Activated CD8-positive, alpha-beta memory T cell treated with anti-CD3 and anti-CD28 coated beads for 1 hour (primary cell): ENCODE measurements around the gene CFAP20DC.
A peak's percentile ranks its signal among the peaks of the same experiment; 100 is the strongest.
"Not testable (repeated sequence)": the region's sequence is repeated elsewhere in the genome, so short reads cannot be mapped to it uniquely, and the experiment has no call there.

Experiments
- DNase-seq, 2 donors: peaks; one replicate each; pipeline ENCODE4 v3.0.0-alpha.2; 2020; ENCODE audit warnings: low read depth in 1 of 2; ENCODE audit errors: extremely low read depth in 1 of 2

Gene CFAP20DC

DNA sequence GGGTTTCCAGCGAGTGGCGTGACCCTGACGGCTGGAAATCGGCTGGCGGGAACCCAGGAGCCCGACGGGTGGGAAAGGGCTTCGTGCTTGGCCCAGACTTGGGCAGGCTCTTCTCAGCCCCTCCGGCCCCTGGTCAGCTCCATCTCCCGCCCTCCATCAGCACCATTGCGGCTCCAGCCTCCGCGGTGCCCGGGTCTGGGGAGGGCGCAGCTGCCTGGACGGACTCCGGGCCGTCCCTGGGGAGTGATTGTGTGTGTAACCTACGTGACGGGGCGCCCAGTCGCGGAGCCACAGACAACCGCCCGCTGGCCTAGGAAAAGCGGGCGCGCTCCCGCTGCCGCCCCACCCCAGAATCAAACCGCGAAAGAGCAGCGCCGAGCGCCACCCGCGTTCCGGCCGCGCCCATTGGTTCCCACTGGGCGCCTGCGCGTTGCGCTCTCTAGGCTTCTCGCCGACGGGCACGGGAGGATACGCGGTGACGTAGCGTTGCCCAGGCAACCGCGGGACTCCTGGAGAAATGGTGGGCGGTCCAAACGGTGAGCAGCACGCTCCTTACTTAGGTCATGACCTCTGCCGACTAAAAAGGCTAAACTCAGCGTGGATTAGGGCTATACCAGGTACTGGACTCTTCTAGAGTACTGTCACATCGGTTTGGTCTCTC is at the start of gene CFAP20DC:
CFAP20DC (minus strand) TSS at position 355 of the 661 bp plus-strand sequence. CDS start 394 bp downstream, outside the sequence.
- peak; percentile 43 to 79 for DNase-seq

DNA sequence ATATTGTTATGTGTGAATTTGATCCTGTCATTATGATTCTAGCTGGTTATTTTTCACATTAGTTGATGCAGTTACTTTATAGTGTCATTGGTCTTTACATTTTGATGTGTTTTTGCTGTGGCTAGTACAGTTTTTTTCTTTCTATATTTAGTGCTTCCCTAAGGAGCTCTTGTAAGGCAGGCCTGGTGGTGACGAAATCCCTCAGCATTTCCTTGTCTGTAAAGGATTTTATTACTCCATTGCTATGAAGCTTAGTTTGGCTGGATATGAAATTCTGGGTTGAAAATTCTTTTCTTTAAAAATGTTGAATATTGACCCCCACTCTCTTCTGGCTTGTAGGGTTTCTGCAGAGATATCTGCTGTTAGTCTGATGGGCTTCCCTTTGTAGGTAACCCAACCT is 48.7 kb upstream of the CFAP20DC start:
- DNase-seq: not testable (repeated sequence)

DNA sequence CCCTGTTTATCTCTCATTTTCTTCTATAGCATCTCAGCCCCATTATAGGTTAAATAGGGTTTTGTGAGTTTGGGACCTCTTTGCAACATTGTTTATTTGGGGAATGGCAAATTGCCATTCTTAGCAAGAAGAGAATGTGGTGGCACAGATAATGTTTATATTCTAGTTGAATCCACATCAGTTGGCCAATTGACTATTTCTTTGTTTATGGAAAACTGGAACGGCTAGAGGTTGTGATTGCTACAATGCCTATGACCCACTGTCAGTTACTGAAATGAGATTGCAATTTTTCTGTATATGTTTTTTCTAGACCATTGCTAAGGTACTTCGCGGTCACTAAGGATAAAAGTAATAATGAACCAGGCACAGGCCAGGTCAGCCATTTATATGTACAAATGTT is 44.6 kb upstream of the CFAP20DC start:
- DNase-seq: no peak

DNA sequence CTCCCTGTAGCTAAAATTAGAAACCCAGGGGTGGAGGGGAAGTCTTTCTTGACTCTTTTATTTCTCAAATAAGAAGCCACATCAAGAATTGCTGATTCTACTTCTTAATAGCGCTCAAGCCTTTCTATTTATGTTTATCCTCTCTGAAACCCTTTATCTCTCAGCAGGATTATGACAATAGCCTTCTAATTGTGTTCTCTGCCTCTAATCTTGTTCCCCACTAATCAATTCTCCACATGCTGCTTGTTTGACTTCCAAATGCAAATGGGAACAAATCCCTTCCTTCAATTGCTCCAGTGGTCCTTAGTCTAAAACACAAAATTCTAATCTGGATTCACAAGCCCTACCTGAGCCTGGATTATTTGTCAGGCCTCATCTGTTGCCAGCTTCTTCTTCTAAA is 43.7 kb upstream of the CFAP20DC start:
- DNase-seq: no peak

DNA sequence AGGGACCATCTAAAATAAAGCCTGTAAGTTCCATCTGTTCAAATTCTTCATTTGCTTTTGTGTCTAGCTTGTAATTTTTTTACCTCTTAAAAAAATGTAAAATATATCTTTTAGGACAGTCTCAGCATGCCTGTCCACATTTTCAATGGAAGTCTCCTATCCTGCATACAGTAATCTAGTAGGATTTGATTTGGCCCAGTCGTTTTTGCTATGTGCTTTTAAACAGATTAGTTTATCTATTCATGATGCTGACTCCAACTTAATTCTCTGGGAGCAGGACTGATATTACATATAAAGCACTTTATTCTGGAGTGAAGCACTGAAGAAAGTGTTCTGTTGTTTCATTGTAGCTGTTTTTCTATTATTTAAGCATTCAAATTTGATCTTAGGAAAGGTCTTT is 38.9 kb upstream of the CFAP20DC start:
- DNase-seq: no peak

DNA sequence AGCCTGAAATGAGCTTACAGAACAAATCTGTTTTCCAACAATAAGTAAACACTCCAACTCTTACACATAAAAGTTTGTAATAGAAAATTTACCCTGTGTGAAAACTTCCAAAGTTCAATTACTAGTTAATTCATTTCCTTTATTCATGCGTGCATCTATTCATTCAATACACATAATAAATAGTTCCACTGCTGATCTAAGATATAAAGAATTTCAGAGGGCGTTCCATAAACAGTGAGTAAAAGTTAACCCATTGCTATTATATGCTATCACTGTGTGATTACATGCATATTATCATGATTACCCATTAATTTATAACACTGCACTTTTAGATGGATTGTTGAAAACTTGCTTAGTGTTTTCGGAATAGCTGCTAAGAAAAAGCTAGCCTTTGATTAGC is 36.2 kb upstream of the CFAP20DC start:
- DNase-seq: no peak

DNA sequence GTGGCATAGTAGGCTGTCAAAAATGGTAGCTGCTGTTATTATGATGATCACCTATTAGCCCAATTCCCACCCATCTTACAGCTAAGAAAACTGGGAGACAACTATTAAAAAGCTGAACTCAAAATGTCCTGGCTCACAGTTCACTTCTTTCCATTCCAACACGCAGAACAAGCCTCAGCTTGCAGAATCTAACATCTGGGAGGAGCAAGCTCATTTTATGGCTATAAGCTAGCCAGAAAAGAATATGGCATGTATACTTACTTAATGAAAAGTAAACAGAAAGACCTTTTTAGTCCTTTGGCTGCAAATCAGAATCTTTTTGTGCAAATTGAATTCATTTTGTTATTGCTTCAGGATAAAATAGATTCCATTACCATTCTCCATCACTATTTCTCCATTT is 34.8 kb upstream of the CFAP20DC start:
- no peak for DNase-seq

DNA sequence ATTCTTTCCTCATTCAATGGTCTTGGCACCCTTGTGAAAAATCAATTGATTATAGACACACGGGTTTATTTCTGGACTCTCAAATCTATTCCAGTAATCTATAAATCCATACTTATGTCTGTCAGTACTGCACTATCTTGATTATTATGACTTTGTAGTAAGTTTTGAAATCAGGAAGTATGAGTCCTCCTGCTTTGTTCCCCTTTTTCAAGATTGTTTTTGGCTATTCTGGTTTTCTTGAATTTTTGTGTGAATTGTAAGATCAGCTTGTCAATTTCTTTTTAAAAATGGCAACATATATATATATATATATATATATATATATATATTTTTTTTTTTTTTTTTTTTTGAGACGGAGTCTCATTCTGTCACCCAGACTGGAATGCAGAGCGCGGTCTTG is 32.3 kb upstream of the CFAP20DC start:
- no peak for DNase-seq

DNA sequence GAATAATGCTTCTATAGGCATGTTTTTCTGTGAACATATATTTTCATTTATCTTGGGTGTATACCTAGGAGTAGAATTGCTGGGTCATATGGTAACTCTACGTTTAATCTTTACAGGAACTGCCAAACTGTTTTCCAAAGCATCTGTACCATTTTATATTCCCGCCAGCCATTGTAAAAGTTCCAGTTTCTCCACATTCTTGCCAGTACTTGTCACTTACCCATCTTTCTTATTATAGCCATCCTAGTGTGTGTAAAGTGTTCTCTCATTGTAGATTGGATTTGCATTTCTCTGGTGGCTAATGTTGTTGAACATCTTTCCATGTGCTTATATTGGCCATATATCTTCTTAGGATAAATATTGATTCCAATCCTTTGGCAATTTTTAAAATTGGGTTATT is 31.2 kb upstream of the CFAP20DC start:
- no peak for DNase-seq

DNA sequence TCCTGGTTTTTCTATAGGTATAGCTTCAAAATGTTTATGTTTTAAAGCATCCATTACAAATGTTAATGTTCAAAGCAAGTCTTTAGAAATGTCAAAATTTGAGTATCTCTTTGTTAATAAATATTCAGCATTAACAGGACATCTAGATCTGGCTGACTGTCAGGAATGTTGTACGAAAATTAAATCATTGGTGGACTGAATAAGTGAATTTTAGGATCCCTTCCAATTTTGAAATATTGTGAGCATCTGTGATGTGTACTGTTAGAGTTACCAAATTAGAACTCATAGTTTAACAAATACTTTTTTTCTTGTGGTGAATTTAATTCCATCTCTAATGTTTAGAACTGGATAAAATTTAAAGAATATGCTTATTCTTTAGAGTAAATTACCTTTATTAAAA is 30.1 kb upstream of the CFAP20DC start:
- no peak for DNase-seq

DNA sequence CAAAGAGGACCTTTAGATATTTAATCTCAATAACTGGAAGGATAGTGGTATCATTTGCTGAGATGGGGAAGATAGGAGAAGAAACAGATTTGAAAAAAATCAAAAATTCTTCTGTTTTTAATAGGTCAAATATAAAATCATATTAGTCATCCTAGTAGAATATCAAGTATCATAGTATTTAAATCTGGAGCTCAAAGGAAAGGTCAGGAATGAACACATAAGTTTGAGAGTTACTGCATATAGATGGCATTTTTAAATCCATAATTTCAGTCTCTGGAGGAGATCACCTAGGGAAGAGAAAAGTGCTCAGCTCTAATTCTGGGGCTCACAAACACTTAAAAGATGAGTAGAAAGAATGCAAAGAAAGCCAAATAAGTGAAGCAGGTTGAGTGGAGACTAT is 24.9 kb upstream of the CFAP20DC start:
- DNase-seq: no peak

DNA sequence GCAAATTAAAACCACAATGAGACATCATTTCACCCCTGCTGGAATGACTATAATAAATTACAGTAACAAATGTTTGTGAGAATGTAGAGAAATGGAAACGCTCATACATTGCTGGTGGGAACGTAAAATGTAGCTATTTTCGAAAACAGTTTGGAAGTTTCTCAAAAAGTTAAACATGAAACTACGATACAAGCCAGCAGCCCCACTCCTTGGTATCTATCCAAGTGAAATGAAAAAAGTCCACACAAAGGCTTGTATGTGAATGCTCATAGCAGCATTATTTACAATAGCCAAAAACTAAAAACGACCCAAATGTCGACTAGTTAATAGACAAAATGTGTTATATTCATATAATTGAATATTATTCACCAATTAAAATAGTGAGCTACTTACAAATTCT is 22.9 kb upstream of the CFAP20DC start:
- DNase-seq: no peak

DNA sequence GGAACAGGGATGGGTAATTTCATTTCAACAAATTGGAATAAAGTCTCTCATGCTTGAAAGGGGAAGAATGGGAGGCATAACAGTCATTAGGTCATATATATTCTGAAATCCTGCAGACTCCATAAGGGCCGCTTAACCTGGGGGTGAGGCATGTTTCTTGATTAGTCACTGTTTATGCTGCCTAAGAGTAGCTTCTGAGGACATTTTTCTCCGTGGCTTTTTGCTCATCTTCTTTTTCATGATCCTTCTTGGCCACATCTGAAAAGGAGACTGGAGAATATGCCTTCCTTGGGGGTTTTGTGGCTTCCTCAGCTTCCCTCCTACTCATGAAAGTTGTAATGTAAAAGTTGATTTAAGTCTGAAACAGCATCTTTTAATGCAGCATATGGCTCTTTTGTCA is 20.0 kb upstream of the CFAP20DC start:
- DNase-seq: no peak

DNA sequence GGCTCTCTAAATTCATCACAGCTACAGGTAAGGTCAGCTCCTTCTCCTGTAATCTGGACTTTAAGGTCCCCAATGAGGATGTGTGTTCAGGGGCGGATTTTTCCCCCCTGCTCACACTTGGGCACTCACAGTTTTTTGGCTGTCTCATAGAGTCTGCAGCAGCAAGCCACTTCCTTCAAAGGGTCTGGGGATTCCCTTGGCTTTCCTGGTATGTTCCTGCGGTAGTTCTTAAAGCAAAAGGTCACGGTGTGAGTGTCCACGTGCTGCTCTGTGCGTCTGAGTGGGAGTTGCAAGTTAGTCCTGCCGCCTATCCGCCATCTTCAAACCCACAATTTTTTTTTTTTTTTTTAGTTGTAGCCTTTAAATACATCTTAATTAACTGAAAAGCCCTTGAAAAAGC is 15.4 kb upstream of the CFAP20DC start:
- DNase-seq: no peak

DNA sequence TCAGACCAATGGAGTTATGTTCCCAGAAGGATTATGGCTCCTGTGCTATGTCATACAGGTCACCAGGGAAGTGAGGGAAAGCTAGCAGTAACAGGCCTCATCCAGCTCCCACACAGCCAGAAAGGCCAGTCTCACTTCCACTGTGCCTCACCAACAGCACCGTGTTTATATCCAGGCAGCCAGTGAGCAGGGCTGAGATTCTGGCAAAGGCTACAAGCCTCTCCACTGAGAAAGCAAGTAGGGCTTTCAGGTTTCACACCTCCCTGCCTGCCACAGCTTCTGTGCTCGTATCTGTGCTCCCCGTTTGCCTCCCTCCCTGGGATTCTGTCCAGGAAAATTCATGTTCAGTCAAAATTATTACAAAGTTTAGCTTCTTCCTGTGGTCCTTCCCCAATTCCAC is 14.9 kb upstream of the CFAP20DC start:
- no peak for DNase-seq

DNA sequence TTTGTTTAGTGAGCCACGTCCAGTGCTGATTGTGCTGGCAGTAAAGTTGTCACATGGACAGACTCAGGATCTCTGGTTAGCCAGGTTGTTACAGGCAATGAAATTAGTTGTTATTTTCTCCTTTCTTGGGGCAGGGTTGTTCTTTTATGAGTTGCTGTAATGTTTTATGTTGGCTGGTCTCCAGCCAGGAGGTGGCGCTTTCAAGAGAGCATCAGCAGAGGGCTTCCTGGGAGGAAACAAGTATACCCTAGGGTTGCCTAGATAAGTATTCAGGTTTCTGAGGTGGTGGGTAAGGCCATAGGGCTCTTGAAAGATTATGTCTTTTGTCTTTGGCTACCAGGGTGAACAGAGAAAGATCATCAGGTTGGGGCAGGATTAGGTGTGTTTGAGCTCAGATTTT is 14.5 kb upstream of the CFAP20DC start:
- DNase-seq: no peak

DNA sequence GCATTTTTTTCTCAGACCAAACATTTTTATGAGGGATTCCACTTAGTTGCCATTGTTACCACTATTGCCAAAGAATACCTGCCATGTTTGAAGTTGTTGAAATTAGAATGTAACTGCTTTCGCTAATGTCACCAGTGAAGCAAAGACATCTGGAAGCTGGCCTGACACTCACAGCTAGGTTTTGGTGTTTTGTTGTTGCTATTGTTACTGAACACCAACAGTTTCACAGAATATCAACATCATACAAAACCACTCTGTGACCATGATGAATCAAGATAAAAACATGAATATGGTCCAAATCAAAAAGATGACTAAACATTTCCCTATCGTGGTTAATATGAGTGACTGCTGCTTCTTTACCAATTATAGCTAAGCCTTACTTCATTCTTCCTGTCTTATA is 6.9 kb upstream of the CFAP20DC start:
- no peak for DNase-seq

DNA sequence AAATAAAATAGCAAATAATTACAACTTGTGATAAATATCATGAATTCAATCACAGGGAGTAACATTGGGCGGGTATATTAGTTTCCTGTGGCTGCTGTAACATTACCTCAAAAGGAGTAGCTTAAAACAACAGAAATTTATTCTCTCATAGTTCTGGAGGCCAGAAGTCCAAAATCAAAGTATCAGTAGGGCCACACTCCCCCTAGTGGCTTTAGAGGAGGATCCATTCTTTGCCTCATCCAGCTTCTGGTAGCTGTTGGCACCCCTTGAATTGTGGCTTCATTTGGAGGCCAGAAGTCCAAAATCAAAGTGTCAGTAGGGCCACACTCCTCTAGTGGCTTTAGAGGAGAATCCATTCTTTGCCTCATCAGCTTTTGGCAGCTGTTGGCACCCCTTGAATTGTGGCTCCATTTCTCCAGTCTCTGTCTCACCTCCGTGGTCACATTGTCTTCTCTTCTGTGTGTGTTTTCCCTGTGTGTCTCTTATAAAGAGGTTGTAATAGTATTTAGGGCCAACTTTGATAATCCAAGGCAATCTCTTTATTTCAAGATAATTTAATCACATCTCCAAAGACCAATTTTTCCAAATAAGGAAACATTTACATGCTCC is 3.1 kb upstream of the CFAP20DC start:
- no peak for DNase-seq

DNA sequence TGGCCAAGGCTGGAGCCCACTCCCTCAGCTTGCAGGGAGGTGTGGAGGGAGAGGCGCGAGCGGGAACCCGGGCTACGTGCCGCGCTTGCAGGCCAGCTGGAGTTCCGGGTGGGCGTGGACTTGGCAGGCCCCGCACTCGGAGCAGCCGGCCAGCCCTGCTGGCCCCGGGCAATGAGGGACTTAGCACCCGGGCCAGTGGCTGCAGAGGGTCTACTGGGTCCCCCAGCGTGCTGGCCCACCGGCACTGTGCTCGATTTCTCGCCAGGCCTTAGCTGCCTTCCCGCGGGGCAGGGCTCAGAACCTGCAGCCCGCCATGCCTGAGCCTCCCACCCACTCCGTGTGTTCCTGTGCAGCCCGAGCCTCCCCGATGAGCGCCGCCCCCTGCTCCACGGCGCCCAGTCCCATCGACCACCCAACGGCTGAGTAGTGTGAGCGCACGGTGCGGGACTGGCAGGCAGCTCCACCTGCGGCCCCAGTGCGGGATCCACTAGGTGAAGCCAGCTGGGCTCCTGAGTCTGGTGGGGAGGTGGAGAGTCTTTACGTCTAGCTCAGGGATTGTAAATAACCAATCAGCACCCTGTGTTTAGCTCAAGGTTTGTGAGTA is 1.1 kb upstream of the CFAP20DC start:
- not testable (repeated sequence) for DNase-seq

DNA sequence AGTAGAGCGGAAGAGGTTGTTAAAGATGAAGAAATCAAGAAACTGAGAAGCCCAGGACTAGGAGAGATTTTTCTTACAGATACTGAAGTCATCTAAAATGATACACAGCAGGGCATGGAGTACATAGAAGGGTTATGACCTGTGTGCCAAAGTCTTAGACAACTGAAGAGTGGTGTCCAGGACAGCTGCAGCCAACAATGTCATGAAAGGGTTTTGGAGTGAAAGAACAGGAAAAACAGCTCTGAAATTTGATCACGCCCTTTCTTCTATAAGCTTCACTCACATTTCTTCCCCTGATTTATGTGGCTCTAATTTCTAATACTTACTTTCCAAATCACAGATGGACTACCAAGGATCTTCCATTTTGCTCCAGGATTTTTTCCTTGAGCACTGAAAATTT is 3.0 kb downstream of the CFAP20DC start:
- no peak for DNase-seq

DNA sequence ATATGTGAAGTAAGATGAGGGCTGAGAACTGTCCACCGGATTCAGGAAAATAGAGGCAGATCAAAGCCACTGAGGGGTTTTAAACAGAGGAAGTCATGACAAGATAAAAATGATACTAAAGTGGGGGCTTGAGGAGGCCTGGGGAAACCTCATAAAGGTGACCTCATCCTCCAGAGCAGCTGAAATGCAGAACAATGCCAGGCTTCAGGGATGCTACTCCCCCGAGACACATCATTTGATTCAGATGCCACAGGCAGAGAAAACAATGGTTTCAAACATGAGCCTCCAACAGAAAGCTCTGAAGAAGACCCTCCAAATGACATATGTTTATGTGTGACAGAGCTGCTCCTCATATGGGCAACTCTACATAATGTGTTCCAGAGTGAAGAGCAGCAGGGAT is 6.4 kb downstream of the CFAP20DC start:
- no peak for DNase-seq

DNA sequence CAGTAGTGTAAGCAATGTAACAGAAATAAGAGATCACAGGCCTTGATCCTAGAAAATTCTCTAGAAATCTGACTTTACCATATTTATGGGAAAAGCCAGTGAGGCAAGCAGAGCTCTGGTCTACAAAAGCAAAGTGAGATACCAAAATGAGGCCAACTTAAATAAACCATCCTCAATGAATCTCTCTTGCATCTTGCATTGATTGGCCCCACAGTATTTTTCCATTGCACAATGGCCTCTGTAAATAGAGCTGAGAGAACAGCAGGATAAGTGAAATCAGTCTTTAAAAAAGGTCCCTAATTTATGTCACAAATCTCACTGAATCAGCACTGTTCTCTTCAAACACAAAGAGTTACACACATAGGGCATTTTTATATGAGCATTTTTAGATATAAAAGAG is 8.9 kb downstream of the CFAP20DC start:
- no peak for DNase-seq

DNA sequence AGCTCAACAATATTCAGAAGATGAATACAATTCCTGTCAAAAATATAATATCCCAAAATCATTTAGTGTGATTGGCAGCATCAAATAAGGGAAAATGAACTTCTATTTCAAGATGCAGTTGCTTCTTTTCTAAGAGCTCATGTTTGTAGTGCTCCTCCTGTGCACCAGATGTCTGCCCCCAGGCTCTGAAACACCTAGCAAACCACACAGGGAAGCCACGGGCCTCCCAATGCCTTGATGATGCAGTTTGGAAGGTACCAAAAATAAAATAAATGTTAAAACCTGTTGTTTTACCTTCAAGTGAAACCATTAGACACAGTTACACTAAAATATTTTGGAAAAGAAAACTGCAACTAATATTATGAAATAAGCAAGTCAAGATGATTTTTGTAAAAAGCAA is 22.2 kb downstream of the CFAP20DC start:
- DNase-seq: no peak
